ENCODE measurements around the gene DTYMK. TPM values are rescaled to one million over a fixed set of nuclear protein-coding genes. Genes with fewer than 3 reads are reported as not detected.

The DTYMK gene
- total RNA-seq, 1 donor from 2014 or later: 26.1 TPM

DNA sequence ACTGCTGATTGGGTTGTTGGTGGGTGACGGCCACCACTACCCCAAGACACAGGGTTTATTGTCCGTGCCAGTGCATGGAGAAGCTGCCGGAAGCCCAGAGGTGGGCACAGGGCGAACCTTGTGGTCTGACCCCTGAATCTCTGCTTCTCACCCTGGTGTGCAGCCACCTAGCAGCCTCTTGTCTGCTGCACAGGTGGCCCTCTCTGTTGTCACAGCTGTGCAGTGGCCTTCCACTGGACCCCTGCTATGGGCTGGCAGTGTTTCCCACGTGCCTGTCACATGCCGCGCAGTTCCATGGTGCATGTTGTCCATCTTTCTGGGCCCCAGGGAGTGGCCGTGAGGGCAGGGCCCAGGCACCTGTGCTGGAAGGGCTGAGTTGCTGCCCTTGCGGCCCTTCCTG, 33.9 kb downstream of the DTYMK start:
- TF ChIP-seq, protein P1, sequence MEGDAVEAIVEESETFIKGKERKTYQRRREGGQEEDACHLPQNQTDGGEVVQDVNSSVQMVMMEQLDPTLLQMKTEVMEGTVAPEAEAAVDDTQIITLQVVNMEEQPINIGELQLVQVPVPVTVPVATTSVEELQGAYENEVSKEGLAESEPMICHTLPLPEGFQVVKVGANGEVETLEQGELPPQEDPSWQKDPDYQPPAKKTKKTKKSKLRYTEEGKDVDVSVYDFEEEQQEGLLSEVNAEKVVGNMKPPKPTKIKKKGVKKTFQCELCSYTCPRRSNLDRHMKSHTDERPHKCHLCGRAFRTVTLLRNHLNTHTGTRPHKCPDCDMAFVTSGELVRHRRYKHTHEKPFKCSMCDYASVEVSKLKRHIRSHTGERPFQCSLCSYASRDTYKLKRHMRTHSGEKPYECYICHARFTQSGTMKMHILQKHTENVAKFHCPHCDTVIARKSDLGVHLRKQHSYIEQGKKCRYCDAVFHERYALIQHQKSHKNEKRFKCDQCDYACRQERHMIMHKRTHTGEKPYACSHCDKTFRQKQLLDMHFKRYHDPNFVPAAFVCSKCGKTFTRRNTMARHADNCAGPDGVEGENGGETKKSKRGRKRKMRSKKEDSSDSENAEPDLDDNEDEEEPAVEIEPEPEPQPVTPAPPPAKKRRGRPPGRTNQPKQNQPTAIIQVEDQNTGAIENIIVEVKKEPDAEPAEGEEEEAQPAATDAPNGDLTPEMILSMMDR (IDR thresholded peaks at IDR 0.05; ENCODE audit: insufficient read depth, low read depth, low read length): no peak
- TF ChIP-seq EZH2 (IDR thresholded peaks at IDR 0.05; ENCODE audit: insufficient read depth, low read length): no peak
- Histone ChIP-seq H3K27ac (ENCODE audit: low read depth, low read length) (no peak overlapping the region), H3K4me3 (ENCODE audit: insufficient read depth, low read depth, low read length) (no peak overlapping the region), H3K79me2 (ENCODE audit: insufficient read depth, low read length) (peaks cover 55% of the 10 kb centered on the region), H2AFZ (ENCODE audit: low read depth, low read length) (no peak overlapping the region), H3K36me3 (ENCODE audit: insufficient read depth, low read length) (peaks cover 30% of the 10 kb centered on the region), H3K9me3 (ENCODE audit: insufficient read depth, low read depth, low read length) (no peaks in the 10 kb centered on the region), H4K20me1 (ENCODE audit: insufficient read depth, low read length) (peaks cover 62% of the 10 kb centered on the region), H3K4me1 (ENCODE audit: insufficient read depth, low read length) (no peaks in the 10 kb centered on the region), H3K27me3 (ENCODE audit: insufficient read depth, low read length) (no peaks in the 10 kb centered on the region), H3K4me2 (ENCODE audit: low read length) (no peak overlapping the region), H3K9ac (ENCODE audit: low read length) (no peak overlapping the region)
- DNase-seq (ENCODE audit: low read depth) (no peak), FAIRE-seq (no peak)
- Mint-ChIP-seq H3K4me3 (ENCODE audit: unreplicated experiment) (no peak overlapping the region), H3K36me3 (ENCODE audit: low read depth, unreplicated experiment) (peaks cover 18% of the 10 kb centered on the region), H3K27me3 (ENCODE audit: low read depth, unreplicated experiment) (no peaks in the 10 kb centered on the region), H3K4me1 (ENCODE audit: low read depth, unreplicated experiment) (peaks cover 10% of the 10 kb centered on the region), H3K9me3 (ENCODE audit: unreplicated experiment) (no peaks in the 10 kb centered on the region), H3K27ac (ENCODE audit: unreplicated experiment) (no peak overlapping the region)

DNA sequence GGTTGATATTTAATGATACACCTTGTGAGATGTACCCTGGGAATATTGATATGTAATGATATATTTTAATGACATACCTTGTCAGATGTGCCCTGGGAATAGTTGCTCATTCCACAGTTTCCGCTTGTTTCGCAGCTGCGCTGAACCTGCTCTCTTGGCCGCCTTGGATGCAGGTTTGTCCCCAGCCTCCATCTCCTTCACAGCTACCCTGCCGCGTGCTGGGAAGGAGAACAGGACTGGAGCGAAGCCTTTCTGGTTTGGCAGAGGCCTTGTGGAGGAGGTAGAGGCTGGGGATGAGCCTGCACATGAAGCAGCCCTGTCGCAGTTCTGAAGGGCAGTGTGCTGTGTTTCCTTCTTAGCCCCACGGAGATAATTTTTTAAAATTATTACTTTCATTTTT, 34.5 kb downstream of the DTYMK start:
- peaks cover 61% of the 10 kb centered on the region for H3K79me2 ChIP-seq (ENCODE audit: insufficient read depth, low read length)
- peaks cover 68% of the 10 kb centered on the region for H4K20me1 ChIP-seq (ENCODE audit: insufficient read depth, low read length)
- peaks cover 30% of the 10 kb centered on the region for H3K36me3 ChIP-seq (ENCODE audit: insufficient read depth, low read length)
- no peaks in the 10 kb centered on the region for H3K9me3 ChIP-seq (ENCODE audit: insufficient read depth, low read depth, low read length)
- no peak overlapping the region for H2AFZ ChIP-seq (ENCODE audit: low read depth, low read length)
- FAIRE-seq (no peak), DNase-seq (ENCODE audit: low read depth) (no peak)
- Mint-ChIP-seq H3K36me3 (ENCODE audit: low read depth, unreplicated experiment) (peaks cover 15% of the 10 kb centered on the region), H3K4me1 (ENCODE audit: low read depth, unreplicated experiment) (peaks cover 10% of the 10 kb centered on the region), H3K4me3 (ENCODE audit: unreplicated experiment) (no peak overlapping the region), H3K9me3 (ENCODE audit: unreplicated experiment) (no peaks in the 10 kb centered on the region), H3K27me3 (ENCODE audit: low read depth, unreplicated experiment) (no peaks in the 10 kb centered on the region), H3K27ac (ENCODE audit: unreplicated experiment) (no peak overlapping the region)
- no peak overlapping the region for H3K27ac ChIP-seq (ENCODE audit: low read depth, low read length)
- no peak overlapping the region for H3K4me2 ChIP-seq (ENCODE audit: low read length)
- no peak overlapping the region for H3K4me3 ChIP-seq (ENCODE audit: insufficient read depth, low read depth, low read length)
- TF ChIP-seq EZH2 (IDR thresholded peaks at IDR 0.05; ENCODE audit: insufficient read depth, low read length): no peak
- TF ChIP-seq, protein P1 (IDR thresholded peaks at IDR 0.05; ENCODE audit: insufficient read depth, low read depth, low read length): no peak
- H3K9ac ChIP-seq (ENCODE audit: low read length): no peak overlapping the region
- H3K27me3 ChIP-seq (ENCODE audit: insufficient read depth, low read length): no peaks in the 10 kb centered on the region
- no peaks in the 10 kb centered on the region for H3K4me1 ChIP-seq (ENCODE audit: insufficient read depth, low read length)

DNA sequence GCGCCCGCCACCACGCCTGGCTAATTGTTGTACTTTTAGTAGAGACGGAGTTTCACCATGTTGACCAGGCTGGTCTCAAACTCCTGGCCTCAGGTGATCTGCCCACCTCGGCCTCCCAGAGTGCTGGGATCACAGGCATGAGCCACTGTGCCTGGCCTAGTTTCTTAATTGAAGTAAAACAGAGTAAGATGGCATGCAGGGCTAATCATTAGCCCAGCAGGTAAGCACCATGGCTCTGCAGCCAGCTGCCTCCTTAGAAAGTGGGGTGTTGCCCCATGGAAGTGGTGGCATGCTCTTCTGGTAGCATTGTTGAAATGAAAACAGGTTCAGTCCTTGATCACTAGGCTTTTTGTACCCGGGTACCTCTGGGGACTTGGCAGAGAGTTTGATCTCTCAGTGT, 36.7 kb downstream of the DTYMK start:
- peaks cover 15% of the 10 kb centered on the region for H3K36me3 Mint-ChIP-seq (ENCODE audit: low read depth, unreplicated experiment)
- no peak overlapping the region for H3K9ac ChIP-seq (ENCODE audit: low read length)
- H3K4me3 ChIP-seq (ENCODE audit: insufficient read depth, low read depth, low read length): no peak overlapping the region
- no peak for FAIRE-seq
- H3K4me1 Mint-ChIP-seq (ENCODE audit: low read depth, unreplicated experiment): peaks cover 15% of the 10 kb centered on the region
- no peaks in the 10 kb centered on the region for H3K4me1 ChIP-seq (ENCODE audit: insufficient read depth, low read length)
- no peaks in the 10 kb centered on the region for H3K9me3 ChIP-seq (ENCODE audit: insufficient read depth, low read depth, low read length)
- no peaks in the 10 kb centered on the region for H3K27me3 Mint-ChIP-seq (ENCODE audit: low read depth, unreplicated experiment)
- TF ChIP-seq, protein P1 (IDR thresholded peaks at IDR 0.05; ENCODE audit: insufficient read depth, low read depth, low read length): no peak
- no peak for TF ChIP-seq EZH2 (IDR thresholded peaks at IDR 0.05; ENCODE audit: insufficient read depth, low read length)
- H3K79me2 ChIP-seq (ENCODE audit: insufficient read depth, low read length): peaks cover 82% of the 10 kb centered on the region
- no peak overlapping the region for H3K4me2 ChIP-seq (ENCODE audit: low read length)
- H3K27me3 ChIP-seq (ENCODE audit: insufficient read depth, low read length): no peaks in the 10 kb centered on the region
- H3K27ac Mint-ChIP-seq (ENCODE audit: unreplicated experiment): no peak overlapping the region
- H3K27ac ChIP-seq (ENCODE audit: low read depth, low read length): no peak overlapping the region
- peaks cover 82% of the 10 kb centered on the region for H4K20me1 ChIP-seq (ENCODE audit: insufficient read depth, low read length)
- no peaks in the 10 kb centered on the region for H3K9me3 Mint-ChIP-seq (ENCODE audit: unreplicated experiment)
- no peak overlapping the region for H3K4me3 Mint-ChIP-seq (ENCODE audit: unreplicated experiment)
- no peak for DNase-seq (ENCODE audit: low read depth)
- H2AFZ ChIP-seq (ENCODE audit: low read depth, low read length): no peak overlapping the region
- peaks cover 20% of the 10 kb centered on the region for H3K36me3 ChIP-seq (ENCODE audit: insufficient read depth, low read length)
